Measurements from ENCODE around the gene SPATA6L.

SPATA6L gene

GRCh38 chr9:4581861-4582565 is 84.3 kb downstream of the SPATA6L start:
- no peak for DNase-seq

DNA sequence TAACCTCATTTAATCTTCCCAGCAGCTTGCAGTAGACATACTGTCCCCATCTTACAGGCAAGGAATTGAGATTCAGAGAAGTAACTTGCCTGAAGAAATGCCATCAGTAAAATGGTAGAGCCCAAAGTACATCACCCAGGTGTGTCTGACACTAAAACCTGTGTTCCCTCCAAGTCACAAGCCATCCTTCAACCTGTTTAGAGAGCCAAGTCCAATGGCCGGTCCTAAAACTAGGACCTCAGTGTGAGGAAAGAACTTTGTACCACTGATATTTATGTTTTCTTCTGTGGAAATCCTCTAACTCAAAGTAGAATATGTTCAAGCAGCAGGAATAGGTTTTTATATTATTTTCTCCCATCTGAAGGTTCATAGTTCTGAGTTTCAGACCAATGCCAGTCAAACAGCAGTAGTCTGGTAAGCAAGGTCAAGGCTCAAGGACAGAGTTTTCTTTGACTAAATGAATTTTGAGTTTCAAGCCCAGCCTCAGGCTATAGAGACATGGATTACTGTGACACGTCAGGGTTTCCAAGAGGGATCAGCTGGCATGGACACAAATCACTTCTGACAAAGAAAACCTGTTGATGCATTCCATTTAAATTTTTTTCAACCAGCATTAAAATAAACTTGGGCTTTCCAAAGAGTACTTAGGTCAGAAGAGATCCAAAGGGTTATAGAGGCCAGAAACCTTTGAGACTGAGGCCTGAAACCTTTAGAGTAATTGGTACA is 85.1 kb downstream of the SPATA6L start:
- DNase-seq: no peak

DNA sequence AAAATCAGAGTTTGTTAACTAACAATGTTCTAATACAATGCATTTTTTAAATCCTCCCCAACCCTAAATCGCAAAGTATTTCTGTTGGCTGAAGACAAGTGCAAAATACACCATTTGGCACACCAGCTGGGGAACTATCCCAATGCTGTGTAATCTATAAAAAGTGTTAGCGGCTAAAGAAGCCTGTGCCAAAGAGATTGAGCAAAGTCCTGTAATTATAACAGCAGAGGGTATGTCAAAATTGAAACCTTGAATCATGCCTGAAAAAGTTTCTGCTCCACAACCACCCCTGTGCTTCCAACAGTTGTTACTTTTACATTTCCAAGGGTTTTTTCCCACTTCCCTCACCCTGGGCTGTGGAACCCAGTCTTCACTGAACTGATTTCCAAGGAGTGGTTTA is 87.3 kb downstream of the SPATA6L start:
- DNase-seq: no peak

DNA sequence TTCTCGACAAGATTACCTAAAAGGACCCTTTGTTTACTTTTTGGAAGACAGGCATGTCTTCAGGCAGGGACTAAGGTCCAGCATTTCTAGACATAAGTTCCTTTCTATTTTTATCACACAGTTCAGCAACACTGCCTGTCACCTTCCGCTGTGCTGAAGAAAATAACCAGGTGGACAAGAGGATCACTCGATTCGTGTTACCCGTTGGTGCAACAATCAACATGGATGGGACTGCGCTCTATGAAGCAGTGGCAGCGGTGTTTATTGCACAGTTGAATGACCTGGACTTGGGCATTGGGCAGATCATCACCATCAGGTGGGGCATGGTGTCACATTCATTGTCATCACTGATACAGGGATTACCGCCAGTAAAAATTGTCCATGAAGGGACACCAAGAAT is 89.8 kb downstream of the SPATA6L start:
- no peak for DNase-seq

DNA sequence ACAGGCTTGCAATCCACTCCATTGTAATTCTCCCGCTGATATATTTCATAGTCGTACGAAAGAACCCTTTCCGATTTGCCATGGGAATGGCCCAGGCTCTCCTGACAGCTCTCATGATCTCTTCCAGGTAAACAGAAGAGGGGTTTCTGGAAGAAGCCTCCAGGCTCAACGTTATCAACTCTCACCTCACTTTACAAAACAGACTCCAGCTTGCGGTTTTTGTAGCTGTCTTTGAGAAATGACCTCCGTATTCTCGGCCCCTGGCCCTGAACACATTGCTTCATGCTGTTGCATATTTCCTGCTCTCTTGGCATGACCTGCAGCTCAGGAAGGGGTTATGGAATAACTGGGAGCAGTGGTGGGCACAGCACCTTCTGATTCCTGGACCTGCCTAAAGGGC is 90.3 kb downstream of the SPATA6L start:
- no peak for DNase-seq

DNA sequence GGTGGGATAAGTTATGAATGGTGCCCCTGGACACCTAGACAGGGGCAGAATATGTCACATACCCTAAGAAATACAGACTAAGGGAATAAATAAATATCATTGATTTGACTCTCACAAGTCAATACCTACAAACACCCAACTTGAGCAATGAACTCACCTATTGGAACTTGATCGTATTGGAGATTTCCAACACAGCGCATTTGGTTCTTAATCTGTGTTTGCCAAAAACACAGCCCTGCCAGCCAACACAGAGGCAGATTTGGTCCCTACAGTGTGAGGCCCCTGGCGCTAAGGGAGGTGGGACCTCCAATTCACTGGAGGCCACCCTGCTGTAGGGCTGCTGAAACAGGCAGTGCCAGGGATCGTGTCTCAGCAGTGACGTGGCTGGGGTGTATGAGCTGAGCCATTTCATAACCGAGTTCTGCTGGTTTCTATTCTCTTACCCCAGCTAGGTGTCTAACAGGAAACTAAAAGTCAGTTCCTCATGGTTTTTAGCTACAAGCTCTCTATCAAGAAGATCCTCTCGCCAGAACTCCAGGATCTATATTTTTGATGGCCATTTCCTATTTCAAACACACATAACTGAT is 91.5 kb downstream of the SPATA6L start:
- DNase-seq: no peak

- no peak for DNase-seq
These were observed 92.5 kb downstream of the SPATA6L start for GRCh38 chr9:4573634-4574389.

DNA sequence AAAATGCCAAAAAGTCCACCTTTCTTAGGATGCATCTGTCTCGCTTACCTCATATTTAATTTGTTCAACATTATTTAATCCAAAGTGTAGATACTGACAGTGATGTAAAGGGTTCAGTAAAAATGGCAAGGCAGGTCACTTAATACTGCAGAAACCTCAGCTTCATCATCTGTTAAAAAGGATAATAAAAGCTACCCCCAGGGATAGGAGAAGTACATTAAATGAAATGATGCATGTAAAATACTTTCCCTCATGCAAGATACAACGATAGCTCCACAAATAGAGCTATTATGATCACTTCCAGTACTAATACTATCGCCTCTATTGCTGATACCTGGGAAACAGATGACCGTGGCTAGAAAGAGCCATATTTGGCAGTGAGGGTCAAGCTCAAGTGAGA is 93.1 kb downstream of the SPATA6L start:
- DNase-seq: no peak

- DNase-seq: peak; percentile 12
These were observed 94.0 kb downstream of the SPATA6L start for GRCh38 chr9:4572184-4572826.

DNA sequence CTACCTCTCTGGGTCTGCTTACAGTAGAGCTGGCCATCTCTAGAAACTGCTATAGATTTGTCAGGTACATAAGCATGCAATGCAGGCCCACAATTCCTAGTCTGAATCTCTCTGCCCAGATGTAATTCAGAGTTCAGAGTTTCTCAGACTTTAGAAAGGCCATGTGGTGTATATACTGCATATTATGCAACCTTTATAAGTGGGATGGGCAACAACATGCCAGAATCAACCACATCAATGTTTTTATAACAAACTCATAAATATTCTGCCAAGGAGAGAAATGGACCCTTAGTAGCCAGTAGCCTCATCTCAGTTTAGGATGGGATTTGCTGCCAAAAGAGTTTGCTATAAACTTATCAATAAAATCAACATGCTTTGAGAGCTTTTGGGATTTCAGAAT is 97.2 kb downstream of the SPATA6L start:
- no peak for DNase-seq

DNA sequence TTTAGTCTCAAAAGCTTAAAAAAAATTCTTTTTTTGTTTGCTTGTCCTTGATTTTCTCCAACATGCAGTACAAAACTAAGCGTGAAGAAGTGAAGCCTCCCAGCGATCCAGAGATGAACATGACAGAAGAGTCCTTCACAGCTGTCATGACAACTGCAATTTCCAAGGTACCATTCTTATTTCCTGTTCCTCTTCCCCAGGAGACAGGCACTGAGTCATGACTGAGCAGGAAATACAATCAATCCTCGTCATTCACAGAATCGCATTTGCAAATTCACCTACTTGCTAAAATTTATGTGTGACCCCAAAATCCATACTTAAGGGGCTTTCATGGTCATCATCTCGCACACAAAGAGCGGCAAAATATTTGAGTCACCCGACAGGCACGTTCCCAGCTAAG is 98.7 kb downstream of the SPATA6L start:
- no peak for DNase-seq

DNA sequence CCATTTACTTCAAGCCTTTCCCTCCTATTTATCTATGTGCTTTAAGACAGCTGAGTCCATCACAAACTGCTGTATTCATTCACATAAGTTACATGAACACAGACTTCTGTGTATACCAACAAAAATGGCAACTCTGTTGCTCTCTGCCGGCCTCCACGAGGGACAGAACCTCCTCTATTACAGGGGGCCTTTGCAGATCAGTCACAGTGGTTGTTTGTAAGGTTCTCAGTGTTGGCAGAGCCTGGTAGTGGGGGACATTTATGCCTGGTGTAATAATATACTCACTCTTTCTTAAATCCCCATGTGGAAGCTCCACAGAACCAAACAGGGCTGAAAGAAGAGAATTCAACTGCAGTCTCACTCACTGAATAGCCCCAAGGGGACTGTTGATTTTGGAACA is 99.5 kb downstream of the SPATA6L start:
- no peak for DNase-seq

GRCh38 chr9:4563105-4563504 is 103.2 kb downstream of the SPATA6L start:
- DNase-seq: no peak

GRCh38 chr9:4559261-4560182 is 106.8 kb downstream of the SPATA6L start:
- no peak for DNase-seq

DNA sequence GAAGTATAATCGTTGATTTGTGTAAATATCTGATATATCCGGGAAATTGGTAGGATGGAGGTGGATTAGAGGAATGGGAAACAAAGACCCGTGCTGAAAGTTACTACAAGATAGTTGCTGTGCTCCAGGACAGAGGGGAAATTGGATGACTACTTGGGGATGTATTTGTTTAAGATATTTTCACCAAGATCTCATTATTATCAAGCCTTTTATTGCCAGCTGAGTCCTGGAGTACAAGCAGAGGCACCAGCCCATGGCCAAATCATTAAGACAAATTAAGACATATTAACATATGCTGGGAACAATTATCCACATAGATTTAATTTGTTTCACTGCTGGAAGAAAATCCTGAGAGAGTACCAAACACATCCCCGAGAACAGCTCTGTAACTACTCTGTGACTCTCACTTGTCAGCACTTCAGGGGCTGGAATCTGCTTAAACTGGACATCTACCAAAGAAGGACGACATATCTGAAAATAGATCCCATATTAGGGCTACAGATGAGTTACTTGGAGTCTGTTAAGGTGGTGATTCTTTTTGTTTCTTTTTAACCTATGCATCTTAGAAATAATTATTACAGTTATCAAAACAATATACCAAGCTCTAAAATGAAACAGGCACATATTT is 107.8 kb downstream of the SPATA6L start:
- no peak for DNase-seq

DNA sequence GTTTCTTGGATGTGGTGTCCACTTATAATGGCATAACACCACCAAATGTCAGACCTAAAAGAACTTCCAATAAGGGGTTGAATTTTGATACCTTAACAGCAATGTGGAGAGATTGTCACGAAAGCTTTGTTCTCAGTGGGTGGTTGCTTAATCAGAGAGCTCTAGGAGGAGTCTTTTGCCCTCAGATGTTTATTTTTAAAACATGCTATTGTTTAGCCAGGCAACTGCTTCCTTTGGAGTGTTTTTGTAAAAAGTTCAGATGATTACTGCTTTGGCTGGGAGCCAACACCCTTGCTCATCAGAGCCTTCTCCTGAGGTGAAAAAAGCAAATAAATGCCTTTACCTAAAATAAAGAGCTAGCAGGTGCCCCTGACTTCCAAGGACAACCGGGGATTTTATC is 111.0 kb downstream of the SPATA6L start:
- DNase-seq: peak; percentile 35

DNA sequence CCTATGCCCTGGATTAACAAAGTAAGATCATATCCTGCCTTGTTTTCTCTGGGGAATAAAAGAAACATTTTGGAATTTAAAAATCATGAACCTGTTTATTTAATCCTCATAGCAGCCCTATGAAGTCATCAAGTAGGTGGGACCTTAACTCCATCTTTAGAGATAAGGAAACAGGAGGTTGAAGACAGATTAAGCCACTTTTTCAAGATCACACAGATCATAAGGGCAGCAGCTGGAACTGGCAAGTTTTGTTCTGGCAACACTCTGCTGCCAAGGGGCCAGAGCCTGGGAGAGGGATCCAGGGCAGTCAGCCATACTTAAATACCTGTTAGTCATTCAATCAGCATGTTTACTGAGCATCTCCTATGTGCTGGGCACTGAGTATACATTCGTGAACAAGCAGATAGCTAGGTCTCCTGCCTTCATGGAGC is 112.3 kb downstream of the SPATA6L start:
- DNase-seq: no peak

DNA sequence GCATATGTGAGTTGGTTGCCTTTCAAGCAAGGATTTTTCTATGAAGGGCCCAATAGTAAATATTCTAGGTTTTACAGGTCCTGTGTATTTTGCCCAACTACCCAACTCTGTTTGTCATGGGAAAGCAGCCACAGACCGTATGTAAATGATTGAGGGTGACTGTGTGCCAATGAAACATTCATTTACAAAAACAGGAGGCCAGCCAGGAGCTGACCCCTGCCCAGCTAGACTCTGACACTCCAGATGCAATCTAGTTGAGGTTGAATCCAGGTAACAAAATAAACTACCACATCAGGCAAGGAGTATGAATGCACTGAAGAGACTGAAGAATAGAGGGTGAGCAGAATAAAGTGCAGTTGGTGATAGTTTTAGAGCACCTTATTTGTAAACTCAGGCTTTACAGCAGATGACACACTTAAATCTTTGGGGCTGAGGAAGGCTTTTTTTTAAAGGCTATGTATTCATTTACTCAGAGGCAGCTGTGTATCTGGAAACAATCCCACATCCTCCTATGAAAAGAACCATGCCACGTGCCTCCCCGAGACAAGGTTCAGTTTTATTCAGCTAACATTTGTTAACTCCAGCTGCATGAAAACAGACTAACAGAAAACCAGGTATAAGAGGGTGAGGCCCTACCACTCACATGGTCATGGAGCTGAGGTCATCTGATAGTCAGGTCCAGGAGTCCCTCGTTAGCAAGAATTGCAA is 115.3 kb downstream of the SPATA6L start:
- DNase-seq: peak; percentile 16

- DNase-seq: no peak
These were observed 116.5 kb downstream of the SPATA6L start for GRCh38 chr9:4549751-4550295.
